HG02885 (cell line): ENCODE results near the gene GIT2.
"Not testable (repeated sequence)": the region's sequence is repeated elsewhere in the genome, so short reads cannot be mapped to it uniquely, and the experiment has no call there.

Source experiments
- ATAC-seq: cut with Tn5 transposase; IDR thresholded peaks from one replicate; pipeline ENCODE4 v1.9.1; 2021; ENCODE audit warnings: mild to moderate bottlenecking; ENCODE audit not compliant: unreplicated experiment, poor library complexity

GIT2 gene

DNA sequence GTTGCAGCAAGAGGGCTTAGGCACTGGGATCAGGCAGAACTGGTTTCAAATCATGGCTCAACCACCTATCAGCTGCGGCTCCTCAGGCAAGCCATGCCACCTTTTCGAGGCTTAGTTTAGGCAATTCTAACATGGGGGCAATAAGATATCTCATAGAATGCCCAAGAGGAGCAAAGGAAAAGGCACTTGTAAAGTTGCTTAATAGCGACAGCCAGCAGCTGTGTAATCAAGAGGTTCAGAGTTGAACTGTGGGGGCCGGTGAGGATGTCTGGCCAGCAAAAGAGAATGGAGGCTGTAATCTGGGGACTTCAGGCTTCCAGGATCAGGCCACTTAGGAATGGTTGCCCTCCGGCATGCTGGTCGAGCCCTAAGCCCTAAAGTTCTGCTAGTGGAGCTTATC is 99.1 kb downstream of the GIT2 start:
- ATAC-seq = no peak

DNA sequence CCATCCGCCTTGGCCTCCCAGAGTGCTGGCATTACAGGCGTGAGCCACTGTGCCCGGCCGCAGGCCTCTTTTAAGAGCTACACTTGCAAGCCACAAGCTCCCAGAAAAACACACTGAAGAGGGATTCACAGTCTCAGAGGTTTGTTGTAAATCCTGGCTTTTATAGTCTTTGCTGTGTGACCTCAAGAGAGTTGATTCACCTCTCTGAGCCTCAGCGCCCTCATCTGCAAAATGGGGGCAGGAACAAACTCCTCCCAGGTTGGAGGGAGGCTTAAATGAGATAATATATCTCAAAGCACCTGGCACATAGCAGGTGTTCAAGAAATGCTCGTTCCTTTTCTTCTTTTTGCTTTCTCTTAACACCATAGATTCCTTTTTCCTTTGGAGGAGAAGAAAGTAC is 100.0 kb downstream of the GIT2 start:
- ATAC-seq = no peak

DNA sequence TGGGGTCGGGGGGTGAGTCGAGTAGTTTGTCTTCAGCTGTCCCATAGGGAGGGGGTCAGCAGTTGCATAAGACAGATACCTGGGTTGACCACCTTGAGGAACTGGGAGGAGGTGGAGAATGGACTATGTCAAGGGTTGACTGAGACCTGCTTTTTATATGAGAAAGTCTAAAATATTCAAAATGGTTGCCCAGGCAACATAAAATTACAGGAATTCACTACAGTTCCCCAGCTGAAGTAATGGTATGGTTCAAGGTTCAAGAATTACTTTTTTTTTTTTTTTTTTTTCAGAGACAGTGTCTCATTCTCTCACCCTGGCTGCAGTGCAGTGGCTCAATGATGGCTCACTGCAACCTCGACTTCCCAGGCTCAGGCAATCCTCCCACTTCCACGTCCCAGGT is 101.2 kb downstream of the GIT2 start:
- no peak for ATAC-seq

DNA sequence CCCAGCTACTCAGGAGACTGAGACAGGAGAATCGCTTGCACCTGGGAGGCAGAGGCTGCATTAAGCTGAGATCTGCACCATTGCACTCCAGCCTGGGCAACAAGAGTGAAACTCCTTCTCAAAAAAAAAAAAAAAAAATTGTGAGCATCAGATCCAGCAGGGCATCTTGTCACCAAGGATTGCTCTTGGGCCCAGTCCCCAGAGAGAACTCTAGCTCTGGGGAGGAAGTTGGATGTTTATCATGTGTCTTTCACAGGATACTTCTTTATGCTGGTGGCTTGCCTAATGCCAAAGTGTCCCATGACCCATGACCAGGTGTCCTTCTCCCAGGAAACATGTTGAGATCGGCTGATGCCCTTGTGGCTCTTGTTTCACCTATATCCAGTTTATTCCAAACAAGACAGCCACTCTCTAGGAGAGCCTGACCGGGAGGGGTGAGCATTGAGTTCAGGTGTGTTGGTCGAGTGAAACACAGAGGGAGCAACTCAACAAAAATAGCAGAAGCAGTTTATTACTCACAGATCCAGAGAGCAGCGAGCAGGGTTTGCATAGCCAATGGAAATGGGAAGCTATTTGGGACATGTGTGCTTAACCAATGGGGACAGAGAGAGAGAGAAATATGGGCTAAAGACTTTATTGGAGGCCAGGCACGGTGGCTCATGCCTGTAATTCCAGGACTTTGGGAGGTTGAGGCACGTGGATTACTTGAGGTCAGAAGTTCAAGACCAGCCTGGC is 102.7 kb downstream of the GIT2 start:
- no peak for ATAC-seq

DNA sequence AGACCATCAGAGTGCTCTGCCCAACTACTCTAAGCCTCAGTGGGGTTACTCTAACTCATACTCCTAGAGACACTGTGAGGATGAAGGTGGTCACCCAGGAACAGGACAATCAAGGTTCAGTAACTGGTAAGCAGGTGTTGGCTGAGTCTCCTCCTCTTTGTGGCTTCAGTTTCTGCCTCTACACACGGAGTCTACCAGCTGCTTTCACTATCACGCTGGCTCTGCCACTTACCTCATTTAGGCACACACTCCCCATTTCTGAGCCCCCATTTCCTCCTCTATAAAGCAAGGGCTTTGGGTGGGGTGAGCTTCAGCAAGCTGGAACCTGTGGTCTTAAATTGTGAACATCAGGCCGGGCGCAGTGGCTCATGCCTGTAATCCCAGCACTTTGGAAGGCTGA is 103.4 kb downstream of the GIT2 start:
- ATAC-seq = no peak

DNA sequence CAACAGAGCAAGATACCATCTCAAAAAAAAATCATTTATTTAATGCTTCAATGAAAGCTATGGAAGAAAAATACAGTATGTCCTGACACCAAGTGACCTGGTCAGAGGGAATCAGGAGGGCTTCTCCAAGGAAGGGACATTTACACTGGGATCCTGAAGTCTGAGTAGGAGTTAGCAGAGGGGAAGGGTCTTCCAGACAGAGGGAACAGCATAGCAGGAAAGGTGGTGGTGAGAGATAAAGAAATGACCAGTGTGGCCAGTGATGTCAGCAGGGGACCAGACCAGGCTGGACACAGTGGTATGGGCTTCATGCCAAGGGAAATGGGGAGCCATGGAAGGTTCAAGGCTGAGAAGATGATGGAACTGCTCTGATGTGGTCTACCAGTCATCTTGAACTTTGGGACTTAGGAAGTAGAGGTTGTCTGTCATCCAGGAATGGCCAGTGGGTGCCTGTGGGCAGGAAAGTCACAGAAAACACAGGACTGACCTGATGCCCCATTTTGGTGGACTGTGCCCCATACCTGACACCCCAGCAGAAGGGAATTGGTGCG is 103.9 kb downstream of the GIT2 start:
- ATAC-seq = no peak

- ATAC-seq = not testable (repeated sequence)
Observed at GRCh38 chr12:109891731-109892130, 104.4 kb downstream of the GIT2 start.

DNA sequence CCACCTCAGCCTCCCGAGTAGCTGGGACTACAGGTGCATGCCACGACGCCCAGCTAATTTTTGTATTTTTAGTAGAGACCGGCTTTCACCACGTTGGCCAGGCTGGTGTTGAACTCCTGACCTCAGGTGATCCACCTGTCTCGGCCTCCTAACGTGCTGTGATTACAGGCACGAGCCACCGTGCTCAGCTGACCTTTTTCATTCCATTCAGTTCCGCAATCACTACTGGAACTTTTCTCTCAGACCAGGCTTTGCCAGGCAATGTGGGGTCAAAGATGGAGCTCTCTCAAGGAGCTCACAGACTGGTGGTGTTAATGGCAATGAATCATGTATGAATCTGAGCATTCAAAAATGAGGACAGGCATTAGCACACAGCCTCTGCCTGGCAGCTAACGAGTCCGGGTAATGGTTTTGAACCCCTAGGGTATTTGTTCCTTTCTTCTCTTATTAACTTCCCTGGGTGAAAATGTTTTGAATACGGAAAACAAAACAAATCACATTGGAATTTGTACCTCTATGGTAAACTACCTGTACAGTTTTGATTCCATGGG is 105.5 kb downstream of the GIT2 start:
- no peak for ATAC-seq

DNA sequence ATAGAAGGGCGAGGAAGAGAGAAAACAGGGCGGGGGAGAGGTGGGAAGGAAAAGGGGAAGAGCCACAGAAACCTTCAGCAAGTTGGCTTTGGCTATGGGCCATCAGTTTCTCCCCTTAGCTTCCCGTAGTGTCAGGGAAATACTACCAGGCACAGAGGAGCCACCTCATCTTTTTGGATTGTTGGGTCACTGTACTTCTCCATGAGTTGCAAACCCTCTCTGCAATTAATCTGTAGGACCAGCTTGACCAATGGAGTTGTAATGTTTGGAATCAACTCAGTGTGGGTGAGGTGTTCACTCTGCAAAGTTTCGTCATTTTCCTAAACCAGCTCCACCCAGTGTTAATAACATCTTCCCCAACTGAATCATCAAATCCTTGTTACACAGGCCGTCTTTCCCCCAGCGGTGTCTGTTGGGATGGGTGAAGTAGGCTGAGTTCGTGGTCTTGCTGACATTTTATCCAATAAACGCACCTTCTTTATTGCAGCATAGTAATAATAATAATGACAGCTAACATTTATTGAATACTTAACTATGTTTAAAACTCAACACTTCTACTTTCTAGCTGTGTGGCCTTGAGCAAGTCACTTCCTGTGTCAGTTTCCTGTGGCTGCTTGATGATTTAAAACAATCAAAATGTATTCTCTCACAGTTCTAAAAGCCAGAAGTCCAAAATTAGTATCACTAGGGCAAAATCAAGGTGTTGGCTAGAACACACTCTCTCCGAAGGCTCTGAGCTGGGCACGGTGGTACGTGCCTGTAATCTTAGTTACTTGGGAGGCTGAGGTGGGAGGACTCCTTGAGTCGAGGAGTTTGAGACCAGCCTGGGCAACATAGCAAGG is 107.8 kb downstream of the GIT2 start:
- no peak for ATAC-seq

- ATAC-seq = no peak
Observed at GRCh38 chr12:109885616-109886015, 110.6 kb downstream of the GIT2 start.

- no peak for ATAC-seq
Observed at GRCh38 chr12:109883461-109883860, 112.7 kb downstream of the GIT2 start.

- ATAC-seq = no peak
Observed at GRCh38 chr12:109881752-109882151, 114.4 kb downstream of the GIT2 start.

GRCh38 chr12:109880938-109881337 is 115.2 kb downstream of the GIT2 start:
- no peak for ATAC-seq

DNA sequence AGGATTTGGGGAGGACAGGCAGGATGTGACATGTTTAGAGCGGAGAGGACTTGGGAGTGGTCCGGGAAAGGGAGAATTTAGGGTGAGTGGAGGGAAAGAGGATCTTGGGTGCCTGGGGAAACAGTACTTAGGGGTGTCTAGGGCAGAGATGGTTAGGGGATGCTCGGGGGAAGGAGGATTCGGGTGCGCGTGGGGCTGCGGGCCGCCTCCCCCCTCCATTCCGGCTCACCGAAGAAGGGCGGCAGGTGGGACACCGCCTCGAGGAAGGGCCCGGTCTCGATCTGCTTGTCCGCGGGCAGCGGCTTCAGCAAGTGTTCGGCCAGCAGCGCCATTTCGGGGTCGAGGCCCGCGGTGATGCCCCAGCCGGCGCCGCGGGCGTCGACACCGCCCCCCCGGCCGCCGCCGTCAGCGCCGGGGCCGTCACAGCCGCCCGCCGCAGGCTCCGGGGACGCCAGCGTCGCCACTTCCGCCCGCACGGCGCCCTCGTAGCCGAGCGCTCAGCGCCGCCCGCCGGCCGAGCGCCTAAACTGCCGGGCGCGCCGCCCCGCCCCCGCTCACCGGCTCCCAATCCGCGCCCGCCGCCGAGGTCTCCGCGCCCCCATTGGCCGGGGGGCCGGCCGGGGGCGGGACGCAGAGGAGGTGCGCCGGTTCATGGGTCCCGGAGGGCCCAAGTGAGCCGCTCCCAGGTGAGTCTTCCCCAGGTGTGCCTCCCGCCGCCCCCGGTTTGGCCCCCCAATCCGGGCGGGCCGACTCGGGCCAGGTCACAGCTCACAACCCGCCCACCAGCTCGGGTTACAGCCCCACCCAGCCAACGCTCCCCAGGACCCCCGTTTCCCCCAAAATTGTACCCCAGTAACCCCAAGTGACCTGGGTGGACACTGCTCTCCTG is 115.9 kb downstream of the GIT2 start, which contains the start of gene GLTP:
Gene GLTP (minus strand): TSS at position 499 of the 889 bp plus-strand sequence. CDS start 167 bp downstream, at position 332.
- ATAC-seq = peak; percentile 95
